H9 (cell line): ENCODE measurements around the gene MBOAT2. TPM values are rescaled to one million over a fixed set of nuclear protein-coding genes. Genes with fewer than 3 reads are reported as not detected.

Experiments used
- DNase-seq: peaks from one replicate; pipeline ENCODE4 v3.0.0-alpha.2; 2017
- H2AFZ ChIP-seq: one replicate; pipeline ENCODE4 v1.6.1; 2013; ENCODE audit warnings: mild to moderate bottlenecking, low read length, control low read depth, moderate library complexity
- H2AK5ac ChIP-seq: 2 replicates; pipeline ENCODE4 v1.6.1; 2013; ENCODE audit warnings: low read length, control low read depth, mixed read lengths; ENCODE audit not compliant: insufficient read length
- H2BK120ac ChIP-seq: one replicate; pipeline ENCODE4 v1.6.1; 2013; ENCODE audit warnings: low read depth, mild to moderate bottlenecking, low read length, control low read depth, inconsistent platforms; ENCODE audit not compliant: poor library complexity, severe bottlenecking
- H2BK12ac ChIP-seq: 2 replicates; pipeline ENCODE4 v1.6.1; 2013; ENCODE audit warnings: low read length, control low read depth, mixed read lengths, low read depth; ENCODE audit not compliant: insufficient read length
- H2BK15ac ChIP-seq: 2 replicates; pipeline ENCODE4 v1.6.1; 2013; ENCODE audit warnings: low read depth, low read length, control low read depth
- H2BK20ac ChIP-seq: one replicate; pipeline ENCODE4 v1.6.1; 2013; ENCODE audit warnings: low read depth, mild to moderate bottlenecking, low read length, control low read depth, inconsistent platforms; ENCODE audit not compliant: poor library complexity, severe bottlenecking
- H2BK5ac ChIP-seq: 2 replicates; pipeline ENCODE4 v1.6.1; 2013; ENCODE audit warnings: low read length, control low read depth, mixed read lengths; ENCODE audit not compliant: insufficient read length
- H3K14ac ChIP-seq: 2 replicates; pipeline ENCODE4 v1.6.1; 2013; ENCODE audit warnings: low read length, control low read depth; ENCODE audit not compliant: insufficient read depth
- H3K18ac ChIP-seq: 2 replicates; pipeline ENCODE4 v1.6.1; 2013; ENCODE audit warnings: low read depth, mild to moderate bottlenecking, mixed read lengths, low read length, control low read depth; ENCODE audit not compliant: insufficient read length
- H3K23ac ChIP-seq: 2 replicates; pipeline ENCODE4 v1.6.1; 2013; ENCODE audit warnings: low read length, control low read depth, mixed read lengths, low read depth; ENCODE audit not compliant: insufficient read length
- H3K23me2 ChIP-seq: 2 replicates; pipeline ENCODE4 v1.6.1; 2013; ENCODE audit warnings: low read depth, mild to moderate bottlenecking, mixed read lengths, low read length, control low read depth; ENCODE audit not compliant: insufficient read length, poor library complexity, severe bottlenecking
- H3K27ac ChIP-seq: 2 replicates; pipeline ENCODE4 v1.5.1; 2013; ENCODE audit warnings: low read length, control low read depth, mixed read lengths, low read depth; ENCODE audit not compliant: insufficient read length
- H3K27me3 ChIP-seq: 2 replicates; pipeline ENCODE4 v1.6.1; 2013; ENCODE audit warnings: low read length, control low read depth, inconsistent platforms; ENCODE audit not compliant: insufficient read depth
- H3K4ac ChIP-seq: 2 replicates; pipeline ENCODE4 v1.6.1; 2013; ENCODE audit warnings: low read depth, mild to moderate bottlenecking, control low read depth, inconsistent platforms, low read length, moderate library complexity
- H3K4me1 ChIP-seq: 2 replicates; pipeline ENCODE4 v1.6.1; 2013; ENCODE audit warnings: low read length, control low read depth, inconsistent platforms; ENCODE audit not compliant: insufficient read depth
- H3K4me2 ChIP-seq: 2 replicates; pipeline ENCODE4 v1.6.1; 2013; ENCODE audit warnings: low read length, control low read depth, mixed read lengths; ENCODE audit not compliant: insufficient read length, insufficient read depth
- H3K56ac ChIP-seq: 2 replicates; pipeline ENCODE4 v1.6.1; 2013; ENCODE audit warnings: low read depth, mild to moderate bottlenecking, mixed read lengths, low read length, control low read depth; ENCODE audit not compliant: insufficient read length
- H3K79me1 ChIP-seq: 2 replicates; pipeline ENCODE4 v1.6.1; 2013; ENCODE audit warnings: low read depth, mild to moderate bottlenecking, moderate library complexity, low read length, control low read depth, inconsistent platforms; ENCODE audit not compliant: insufficient read depth, poor library complexity, severe bottlenecking
- H3K79me2 ChIP-seq: 2 replicates; pipeline ENCODE4 v1.6.1; 2013; ENCODE audit warnings: low read length, control low read depth, inconsistent platforms; ENCODE audit not compliant: insufficient read depth
- H3K9ac ChIP-seq: 2 replicates; pipeline ENCODE4 v1.6.1; 2013; ENCODE audit warnings: low read length, control low read depth, mixed read lengths; ENCODE audit not compliant: insufficient read length; ENCODE audit errors: extremely low read depth
- H3K9me3 ChIP-seq: one replicate; pipeline ENCODE4 v1.6.1; 2013; ENCODE audit warnings: low read depth, low read length, inconsistent platforms; ENCODE audit not compliant: control insufficient read depth
- H3T11ph ChIP-seq: one replicate; pipeline ENCODE4 v1.6.1; 2013; ENCODE audit warnings: mild to moderate bottlenecking, low read length, control low read depth, inconsistent platforms
- H4K20me1 ChIP-seq: one replicate; pipeline ENCODE4 v1.6.1; 2013; ENCODE audit not compliant: control insufficient read depth, insufficient read length, insufficient read depth
- H4K5ac ChIP-seq: 2 replicates; pipeline ENCODE4 v1.6.1; 2013; ENCODE audit warnings: low read depth, mild to moderate bottlenecking, mixed read lengths, low read length, control low read depth; ENCODE audit not compliant: insufficient read length
- H4K8ac ChIP-seq: replicated peaks from 2 replicates; pipeline ENCODE4 v1.6.1; 2013; ENCODE audit warnings: low read length, control low read depth, mixed read lengths, low read depth; ENCODE audit not compliant: insufficient read length
- H4K91ac ChIP-seq: 2 replicates; pipeline ENCODE4 v1.6.1; 2013; ENCODE audit warnings: low read depth, mild to moderate bottlenecking, moderate library complexity, mixed read lengths, low read length, control low read depth; ENCODE audit not compliant: insufficient read length
- H3K27ac Mint-ChIP-seq, 3 experiments: 2 replicates in 2 of 3; 3 replicates in 1 of 3; pipeline ENCODE4 v1.8.0; 2020 to 2021; ENCODE audit warnings: mixed read lengths in 3 of 3, mild to moderate bottlenecking in 1 of 3, moderate library complexity in 1 of 3
- H3K27me3 Mint-ChIP-seq: 2 replicates; pipeline ENCODE4 v1.8.0; 2021; ENCODE audit warnings: low read depth, mild to moderate bottlenecking, moderate library complexity, mixed read lengths
- H3K36me3 Mint-ChIP-seq, 3 experiments: 2 replicates in 2 of 3; 3 replicates in 1 of 3; pipeline ENCODE4 v1.8.0; 2020 to 2021; ENCODE audit warnings: low read depth in 3 of 3, mixed read lengths in 3 of 3; ENCODE audit not compliant: insufficient read depth in 1 of 3
- H3K4me1 Mint-ChIP-seq, 2 experiments: 2 replicates each; pipeline ENCODE4 v1.8.0; 2020; ENCODE audit warnings: mixed read lengths in 2 of 2
- H3K4me3 Mint-ChIP-seq, 2 experiments: 2 replicates in 1 of 2; 3 replicates in 1 of 2; pipeline ENCODE4 v1.8.0; 2020 to 2021; ENCODE audit warnings: mild to moderate bottlenecking in 2 of 2, mixed read lengths in 2 of 2, moderate library complexity in 1 of 2
- H3K9me3 Mint-ChIP-seq, 2 experiments: 2 replicates in 1 of 2; 3 replicates in 1 of 2; pipeline ENCODE4 v1.8.0; 2020; ENCODE audit warnings: mild to moderate bottlenecking in 2 of 2, mixed read lengths in 2 of 2, moderate library complexity in 1 of 2
- WGBS: extraction: QIAGEN DNeasy Blood & Tissue Kit; methylation state at CpG from one replicate; pipeline ENCODE4 v1.1.7; 2013; ENCODE audit warnings: missing lambda C conversion rate, low lambda C conversion rate, mixed read lengths; ENCODE audit not compliant: insufficient read length; ENCODE audit errors: extremely low coverage; 5-methylcytosine and 5-hydroxymethylcytosine counted together
- total RNA-seq: library from RNA; stranded (reverse); gene quantifications from 2 replicates; pipeline ENCODE4 v1.2.1, GENCODE V29; 2021
- TF ChIP-seq, protein P1 (sequence below): fragments of 200-600 bp; sonication (generic); conservative IDR thresholded peaks from 3 replicates; pipeline ENCODE4 v1.8.0; 2021; ENCODE audit warnings: antibody characterized with exemption, mild to moderate bottlenecking

The MBOAT2 gene
- total RNA-seq, 1 experiment from 2014 or later, result 20.2 TPM

DNA sequence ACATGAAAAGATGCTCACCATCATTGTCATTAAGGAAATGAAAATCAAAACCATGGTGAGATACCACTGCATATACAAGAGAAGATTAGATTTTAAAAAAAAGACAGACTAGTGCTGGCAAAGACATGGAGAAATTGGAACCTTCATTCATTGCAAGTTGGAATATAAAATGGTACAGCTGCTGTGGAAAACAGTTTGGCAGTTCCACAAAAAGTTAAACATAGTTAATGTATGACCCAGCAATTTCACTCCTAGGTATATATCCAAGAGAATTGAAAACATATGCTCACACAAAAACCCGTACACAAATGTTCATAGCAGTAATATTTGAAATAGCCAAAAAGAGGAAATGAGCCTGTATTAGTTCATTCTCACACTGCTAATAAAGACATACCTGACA, 33.7 kb upstream of the MBOAT2 start:
- WGBS, result no CpG with 5 or more reads among the region's 1 CpG
- no peak overlapping the region for H2BK12ac ChIP-seq

More for the DNA sequence above, 33.7 kb upstream of the MBOAT2 start:
- no peaks in the 10 kb centered on the region for H4K20me1 ChIP-seq
- TF ChIP-seq, protein P1, sequence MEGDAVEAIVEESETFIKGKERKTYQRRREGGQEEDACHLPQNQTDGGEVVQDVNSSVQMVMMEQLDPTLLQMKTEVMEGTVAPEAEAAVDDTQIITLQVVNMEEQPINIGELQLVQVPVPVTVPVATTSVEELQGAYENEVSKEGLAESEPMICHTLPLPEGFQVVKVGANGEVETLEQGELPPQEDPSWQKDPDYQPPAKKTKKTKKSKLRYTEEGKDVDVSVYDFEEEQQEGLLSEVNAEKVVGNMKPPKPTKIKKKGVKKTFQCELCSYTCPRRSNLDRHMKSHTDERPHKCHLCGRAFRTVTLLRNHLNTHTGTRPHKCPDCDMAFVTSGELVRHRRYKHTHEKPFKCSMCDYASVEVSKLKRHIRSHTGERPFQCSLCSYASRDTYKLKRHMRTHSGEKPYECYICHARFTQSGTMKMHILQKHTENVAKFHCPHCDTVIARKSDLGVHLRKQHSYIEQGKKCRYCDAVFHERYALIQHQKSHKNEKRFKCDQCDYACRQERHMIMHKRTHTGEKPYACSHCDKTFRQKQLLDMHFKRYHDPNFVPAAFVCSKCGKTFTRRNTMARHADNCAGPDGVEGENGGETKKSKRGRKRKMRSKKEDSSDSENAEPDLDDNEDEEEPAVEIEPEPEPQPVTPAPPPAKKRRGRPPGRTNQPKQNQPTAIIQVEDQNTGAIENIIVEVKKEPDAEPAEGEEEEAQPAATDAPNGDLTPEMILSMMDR, result no peak
- no peak overlapping the region for H3K9ac ChIP-seq
- H3K4ac ChIP-seq, result no peak overlapping the region
- H4K91ac ChIP-seq, result no peak overlapping the region
- H3K23ac ChIP-seq, result no peak overlapping the region
- H3K9me3 ChIP-seq, result peaks cover 8% of the 10 kb centered on the region
- H3K14ac ChIP-seq, result no peak overlapping the region
- no peak overlapping the region for H3K27ac ChIP-seq
- H3K79me1 ChIP-seq, result no peaks in the 10 kb centered on the region
- H2BK15ac ChIP-seq, result no peak overlapping the region
- Mint-ChIP-seq H3K27me3 (peaks cover 8% of the 10 kb centered on the region), H3K4me3 (no peak overlapping the region), H3K9me3 (peaks cover 33 to 35% of the 10 kb centered on the region in 2 experiments), H3K36me3 (peaks cover 10 to 24% (median 20%) of the 10 kb centered on the region in 3 experiments), H3K27ac (no peak overlapping the region), H3K4me1 (peaks cover 12% of the 10 kb centered on the region in 2 experiments)
- no peak overlapping the region for H4K8ac ChIP-seq
- H3K23me2 ChIP-seq, result no peaks in the 10 kb centered on the region
- no peak overlapping the region for H3K4me2 ChIP-seq
- peaks cover 5% of the 10 kb centered on the region; the same call in 1 of the 2 replicates for H3K4me1 ChIP-seq
- H2AK5ac ChIP-seq, result no peak overlapping the region
- no peak overlapping the region for H2BK20ac ChIP-seq
- no peaks in the 10 kb centered on the region for H3K79me2 ChIP-seq
- no peak overlapping the region for H3T11ph ChIP-seq
- H4K5ac ChIP-seq, result no peak overlapping the region
- H3K56ac ChIP-seq, result no peak overlapping the region
- DNase-seq, result no peak
- no peak overlapping the region for H3K18ac ChIP-seq
- no peak overlapping the region for H2AFZ ChIP-seq
- H2BK120ac ChIP-seq, result no peak overlapping the region
- no peak overlapping the region for H2BK5ac ChIP-seq
- H3K27me3 ChIP-seq, result no peaks in the 10 kb centered on the region
